WTC11 (cell line): Measurements from ENCODE around the gene TNRC6C.

ENCODE experiments used
- ATF2 ChIP-seq: sonication (generic); formaldehyde crosslinking; IDR thresholded peaks from 2 replicates; pipeline ENCODE4 v1.8.1; 2022; ENCODE audit warnings: low read depth, missing genetic modification reagents, borderline replicate concordance
- TP53 ChIP-seq: sonication (generic); formaldehyde crosslinking; IDR thresholded peaks from 2 replicates; pipeline ENCODE4 v1.8.1; 2023; ENCODE audit warnings: mild to moderate bottlenecking, missing genetic modification reagents
- ZNF416 ChIP-seq: fragments of 250-450 bp; sonication (Bioruptor Pico); IDR thresholded peaks from 2 replicates; pipeline ENCODE4 v1.9.0; 2021; ENCODE audit warnings: mild to moderate bottlenecking, inconsistent platforms

GRCh38 chr17:78120971-78121800 lies 162.7 kb downstream of the TNRC6C start:
- TF ChIP-seq ZNF416 (no peak), TP53 (no peak), ATF2 (no peak)
